RPMI7951 (cell line): ENCODE measurements around the gene CXCL13. TPM values are rescaled to one million over a fixed set of nuclear protein-coding genes. Genes with fewer than 3 reads are reported as not detected.
"Not testable (repeated sequence)": the region's sequence is repeated elsewhere in the genome, so short reads cannot be mapped to it uniquely, and the experiment has no call there.

ENCODE experiments used
- DNase-seq: peaks from one replicate; pipeline ENCODE4 v3.0.0-alpha.2; 2012; ENCODE audit warnings: low read depth
- total RNA-seq: library from RNA; depleted of rRNA; stranded (reverse); fragments of >200 nt; shearing (Covaris generic); gene quantifications from 2 replicates; pipeline ENCODE4 v1.2.3, GENCODE V29; 2014; rRNA removed

Gene CXCL13
- total RNA-seq: not detected in 2 replicates

GRCh38 chr4:77605210-77605902, at the start of gene CXCL13:
Gene CXCL13, plus strand, starts transcription at chr4:77605820. Its CDS starts 46 bp downstream, at chr4:77605866.
- DNase-seq: no peak

GRCh38 chr4:77560170-77560569, 45.5 kb upstream of the CXCL13 start:
- DNase-seq: no peak

GRCh38 chr4:77561720-77562119, 43.9 kb upstream of the CXCL13 start:
- DNase-seq: not testable (repeated sequence)

DNA sequence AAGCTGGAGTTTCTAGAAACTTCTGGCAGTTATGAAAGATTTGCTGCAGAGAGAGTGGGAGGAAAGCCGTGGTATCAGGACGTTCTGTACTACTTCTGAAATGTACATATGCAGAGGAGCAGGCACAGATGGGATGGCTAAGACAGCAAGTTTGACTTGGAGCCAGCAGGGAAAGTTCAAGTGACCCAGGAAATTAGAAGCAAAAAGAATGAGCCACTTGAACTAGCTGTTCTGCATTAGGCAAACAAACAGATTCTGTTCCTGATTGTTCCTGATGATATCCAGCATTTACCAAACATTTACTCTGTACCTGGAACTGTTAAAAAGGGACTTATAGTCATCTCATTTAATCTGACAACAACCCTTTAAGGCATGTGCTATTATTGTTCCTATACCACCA, 41.4 kb upstream of the CXCL13 start:
- DNase-seq: no peak

- no peak for DNase-seq
Measured at GRCh38 chr4:77566148-77566547, 39.5 kb upstream of the CXCL13 start.

DNA sequence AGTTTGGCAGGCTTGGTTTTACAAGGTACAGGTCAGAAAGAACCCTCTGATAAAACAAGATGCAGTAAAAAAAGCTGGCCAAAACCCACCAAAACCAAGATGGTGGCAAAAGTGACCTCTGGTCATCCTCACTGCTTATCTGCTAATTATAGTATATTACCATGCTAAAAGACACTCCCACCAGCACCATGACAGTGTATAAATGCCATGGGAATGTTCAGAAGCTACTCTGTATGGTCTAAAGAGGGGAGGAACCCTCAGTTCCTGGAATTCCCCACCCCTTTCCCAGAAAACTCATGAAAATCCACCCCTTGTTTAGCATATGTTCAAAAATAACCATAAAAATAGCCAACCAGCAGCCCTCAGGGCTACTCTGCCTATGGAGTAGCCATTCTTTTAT, 38.1 kb upstream of the CXCL13 start:
- DNase-seq: no peak

DNA sequence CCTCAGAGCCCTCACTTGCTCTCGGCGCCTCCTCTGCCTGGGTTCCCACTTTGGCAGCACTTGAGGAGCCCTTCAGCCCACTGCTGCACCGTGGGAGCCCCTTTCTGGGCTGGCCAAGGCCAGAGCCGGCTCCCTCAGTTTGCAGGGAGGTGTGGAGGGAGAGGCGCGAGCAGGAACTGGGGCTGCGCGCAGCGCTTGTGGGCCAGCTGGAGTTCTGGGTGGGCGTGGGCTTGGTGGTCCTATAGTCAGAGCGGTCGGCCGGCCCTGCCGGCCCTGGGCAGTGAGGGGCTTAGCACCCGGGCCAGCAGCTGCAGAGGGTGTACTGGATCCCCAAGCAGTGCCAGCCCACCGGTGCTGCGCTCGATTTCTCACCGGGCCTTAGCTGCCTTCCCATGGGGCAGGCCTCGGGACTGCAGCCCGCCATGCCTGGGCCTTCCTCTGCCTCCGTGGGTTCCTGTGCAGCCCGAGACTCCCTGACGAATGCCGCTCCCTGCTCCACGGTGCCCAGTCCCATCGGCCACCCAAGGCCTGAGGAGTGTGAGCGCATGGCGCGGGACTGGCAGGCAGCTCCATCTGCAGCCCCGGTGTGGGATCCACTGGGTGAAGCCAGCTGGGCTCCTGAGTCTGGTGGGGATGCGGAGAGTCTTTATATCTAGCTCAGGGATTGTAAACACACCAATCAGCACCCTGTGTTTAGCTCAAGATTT, 35.0 kb upstream of the CXCL13 start:
- not testable (repeated sequence) for DNase-seq

DNA sequence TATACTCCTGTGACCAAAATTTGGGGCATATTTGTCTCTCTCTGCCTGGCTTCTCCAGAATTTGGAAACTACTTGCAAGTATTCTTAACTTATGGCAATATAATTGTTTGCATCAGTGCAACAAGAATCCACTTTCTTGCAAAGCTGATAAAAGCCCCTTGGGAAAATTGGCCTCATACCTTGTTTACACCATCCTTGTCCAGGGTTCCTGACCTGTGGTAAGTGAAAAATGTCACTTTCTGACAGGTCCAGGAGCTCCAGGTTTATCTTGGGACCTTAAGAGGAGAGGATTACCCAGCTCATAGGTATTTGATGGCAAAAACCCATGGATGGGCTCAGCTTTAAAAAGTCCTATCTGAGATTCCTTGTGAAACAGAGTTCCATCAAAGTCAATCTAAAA, 29.3 kb upstream of the CXCL13 start:
- no peak for DNase-seq

DNA sequence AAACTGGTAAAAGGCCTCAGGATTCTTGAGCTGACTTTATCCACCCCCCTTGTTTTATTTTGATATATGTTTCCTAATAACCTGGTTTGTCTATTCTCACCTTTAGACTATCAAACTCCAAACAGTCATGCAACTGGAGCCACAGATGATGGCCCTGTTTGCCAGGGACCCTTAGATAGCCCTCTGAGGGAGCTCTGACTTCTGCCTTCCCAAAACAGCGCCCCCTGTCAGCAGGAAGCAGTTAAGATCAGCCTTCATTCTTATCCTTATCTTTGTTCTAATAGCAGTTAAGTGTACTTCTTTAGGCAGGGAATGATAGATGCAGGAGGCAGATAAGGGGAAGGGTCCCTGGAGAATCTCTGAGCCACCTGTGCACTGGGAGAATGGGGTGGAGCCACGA, 27.5 kb upstream of the CXCL13 start:
- no peak for DNase-seq

DNA sequence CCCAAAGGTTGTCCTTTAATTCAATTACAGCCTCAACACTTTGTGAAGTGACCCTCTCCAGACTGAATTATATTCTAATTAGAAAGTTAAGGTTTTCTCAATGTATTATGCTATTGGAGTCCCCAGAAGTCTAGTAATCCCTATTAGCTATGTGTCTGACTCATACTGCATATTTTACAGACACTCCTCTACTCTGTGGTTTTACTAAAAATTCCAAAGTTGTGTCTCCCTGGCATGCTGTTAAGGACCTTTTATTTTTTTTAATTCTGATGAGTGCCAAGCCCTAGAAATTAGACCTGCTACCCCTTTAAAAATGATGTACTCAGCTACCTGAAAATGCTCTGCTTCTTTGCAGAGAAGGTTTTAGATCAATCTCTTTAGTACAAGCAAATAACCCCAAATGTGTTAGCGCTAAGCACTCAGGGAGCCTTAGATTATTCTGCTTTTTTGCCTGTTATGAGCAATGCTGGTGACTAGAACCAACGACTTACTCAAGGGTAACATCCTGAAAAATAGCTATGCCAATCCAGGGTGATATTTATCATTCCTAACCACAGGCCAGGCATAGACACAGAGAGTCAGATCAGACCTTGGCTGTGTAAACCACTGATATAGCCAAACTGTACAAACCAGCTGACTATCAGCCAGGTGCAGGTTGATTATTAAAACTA, 26.1 kb upstream of the CXCL13 start:
- peak; percentile 86 for DNase-seq

- peak; percentile 20 for DNase-seq
Measured at GRCh38 chr4:77581724-77582123, 23.9 kb upstream of the CXCL13 start.

GRCh38 chr4:77582156-77582555, 23.5 kb upstream of the CXCL13 start:
- no peak for DNase-seq

GRCh38 chr4:77582711-77583110, 22.9 kb upstream of the CXCL13 start:
- DNase-seq: no peak

- peak; percentile 70 for DNase-seq
Measured at GRCh38 chr4:77586951-77587383, 18.7 kb upstream of the CXCL13 start.

DNA sequence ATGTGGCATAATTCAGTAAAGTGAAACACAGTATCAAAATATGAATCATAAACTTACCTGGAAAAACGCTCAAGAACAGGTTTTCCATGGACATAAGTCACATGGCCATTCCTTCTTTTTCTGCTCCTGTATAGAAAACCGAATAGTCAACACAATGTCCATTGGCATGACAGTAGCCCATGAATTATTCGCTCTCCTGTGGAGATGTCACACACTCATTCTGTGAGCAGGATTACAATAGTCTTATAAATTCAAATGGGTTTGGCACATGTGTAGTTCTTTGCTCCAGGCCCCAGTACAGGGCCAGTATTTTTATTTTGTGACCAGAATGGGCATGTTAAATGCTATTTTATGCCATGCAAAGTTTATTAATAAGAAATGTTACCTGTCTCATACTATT, 15.1 kb upstream of the CXCL13 start:
- DNase-seq: no peak

GRCh38 chr4:77591532-77591931, 14.1 kb upstream of the CXCL13 start:
- no peak for DNase-seq

DNA sequence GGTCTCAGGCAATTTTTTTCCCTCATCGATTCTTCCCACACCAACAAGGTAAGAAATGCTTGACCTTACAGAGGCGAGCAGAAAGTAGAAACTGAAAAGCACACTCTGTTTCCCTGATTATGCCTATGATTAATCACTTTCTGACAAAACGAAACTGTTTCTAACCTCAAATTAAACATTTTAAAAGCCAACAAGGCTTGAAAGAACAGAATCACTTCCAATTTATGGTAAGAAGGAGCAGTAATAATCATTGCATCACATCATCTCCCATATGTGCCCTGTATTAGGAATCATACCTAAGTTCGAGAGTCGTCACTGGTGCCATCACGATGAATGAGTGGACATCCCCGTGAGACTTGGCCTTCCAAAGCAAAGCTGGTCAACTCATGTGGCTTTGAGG, 12.5 kb upstream of the CXCL13 start:
- no peak for DNase-seq

GRCh38 chr4:77593993-77594392, 11.6 kb upstream of the CXCL13 start:
- DNase-seq: no peak

DNA sequence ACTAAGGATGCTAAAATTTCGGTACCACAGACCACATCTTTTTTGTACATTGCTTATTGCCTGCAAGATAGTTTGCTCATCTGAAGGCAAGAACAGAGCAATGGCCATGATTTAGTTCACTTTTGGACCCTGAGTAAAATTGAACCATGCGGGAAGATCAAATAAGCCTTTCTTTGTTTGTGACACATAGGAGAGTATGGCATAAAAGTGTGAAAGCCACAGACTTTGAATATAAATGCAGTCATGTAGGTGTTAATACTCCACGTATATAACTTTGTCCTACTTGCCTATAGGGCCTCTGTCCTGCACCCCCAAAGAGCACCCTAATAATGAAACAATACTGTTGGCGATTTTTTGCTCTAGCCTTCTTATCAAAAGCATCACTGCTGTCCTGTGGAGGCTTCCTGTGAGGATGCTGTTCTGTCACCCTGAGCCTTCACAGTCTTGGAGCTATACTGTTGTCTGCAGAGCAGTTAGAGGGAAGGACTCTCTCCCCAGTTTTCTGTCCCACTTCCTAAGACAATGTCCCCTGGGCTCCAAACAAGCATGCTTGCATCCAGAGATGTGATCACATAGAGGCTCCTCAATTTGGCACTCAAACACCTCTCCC, 10.2 kb upstream of the CXCL13 start:
- no peak for DNase-seq

DNA sequence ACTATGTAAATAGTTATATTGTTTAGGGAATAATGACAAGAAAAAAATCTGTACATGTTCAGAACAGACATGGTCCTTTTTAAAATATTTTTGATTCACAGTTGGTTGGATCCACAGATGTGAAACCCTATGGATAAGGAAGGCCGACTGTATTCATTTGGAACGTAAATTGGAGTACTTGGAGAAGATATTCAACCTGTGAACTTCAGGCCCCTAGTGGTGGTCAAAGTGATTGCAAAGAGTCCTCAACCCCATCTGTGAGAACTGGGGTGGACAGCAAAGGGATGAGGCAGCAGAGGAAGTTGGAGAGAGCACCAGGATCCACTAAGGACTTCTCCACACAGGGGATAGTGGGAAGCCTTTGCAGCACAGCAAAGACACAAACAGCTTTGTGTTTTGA, 6.2 kb upstream of the CXCL13 start:
- DNase-seq: peak; percentile 55

GRCh38 chr4:77600521-77601451, 4.8 kb upstream of the CXCL13 start:
- DNase-seq: peak; percentile 24
